ENCODE measurements around the gene PPP3R1.

GRCh38 chr2:68292108-68292710 is 39.9 kb upstream of the PPP3R1 start:
- TF ChIP-seq CTCF (IDR thresholded peaks at IDR 0.05 in 2 of 3, conservative IDR thresholded peaks at IDR 0.05 in 1 of 3; ENCODE audit: control insufficient read depth in 2 of 3, extremely low read depth in 1 of 3, insufficient read depth in 1 of 3, low read depth in 3 of 3, low read length in 3 of 3) (peak; percentile 76 to 94 (median 84)), RELA (IDR thresholded peaks at IDR 0.05; ENCODE audit: borderline replicate concordance, partially characterized antibody) (no peak), YBX1 (IDR thresholded peaks at IDR 0.05) (no peak), POLR2A (IDR thresholded peaks at IDR 0.05; ENCODE audit: low read depth, low read length) (no peak), CREB1 (IDR thresholded peaks at IDR 0.05; ENCODE audit: low read depth) (no peak), NFIC (IDR thresholded peaks at IDR 0.05; ENCODE audit: low read depth, low read length) (no peak), CREM (IDR thresholded peaks at IDR 0.05; ENCODE audit: low read depth) (0 out of 2 replicates have a peak, but pooled peaks have one; percentile 18), ZNF274 (IDR thresholded peaks at IDR 0.05; ENCODE audit: insufficient read depth, insufficient read length) (no peak)

All from GM12878 (cell line).